HG03575 (cell line): ENCODE measurements around the gene TUBB2B.

Experiments used
- ATAC-seq: cut with Tn5 transposase; IDR thresholded peaks from one replicate; pipeline ENCODE4 v1.9.1; 2021; ENCODE audit not compliant: unreplicated experiment, insufficient number of reproducible peaks, low FRiP score; ENCODE audit errors: extremely low read depth

TUBB2B gene

GRCh38 chr6:3237761-3238662 is 10.6 kb upstream of the TUBB2B start:
- no peak for ATAC-seq

- ATAC-seq: no peak
These were observed 8.6 kb upstream of the TUBB2B start for GRCh38 chr6:3236005-3236404.

GRCh38 chr6:3235486-3235885 is 8.0 kb upstream of the TUBB2B start:
- no peak for ATAC-seq

- ATAC-seq: no peak
These were observed 6.5 kb upstream of the TUBB2B start for GRCh38 chr6:3233904-3234303.

- no peak for ATAC-seq
These were observed 5.9 kb upstream of the TUBB2B start for GRCh38 chr6:3233321-3233720.

- no peak for ATAC-seq
These were observed 4.8 kb upstream of the TUBB2B start for GRCh38 chr6:3232017-3232945.

GRCh38 chr6:3231247-3232016 is 4.0 kb upstream of the TUBB2B start:
- ATAC-seq: no peak

GRCh38 chr6:3230900-3231246 is 3.4 kb upstream of the TUBB2B start:
- ATAC-seq: no peak

- ATAC-seq: no peak
These were observed 2.9 kb upstream of the TUBB2B start for GRCh38 chr6:3230256-3230882.

GRCh38 chr6:3229566-3230178 is 2.2 kb upstream of the TUBB2B start:
- no peak for ATAC-seq

- ATAC-seq: no peak
These were observed 1.5 kb upstream of the TUBB2B start for GRCh38 chr6:3228771-3229565.

GRCh38 chr6:3228046-3228671 is 706 bp upstream of the TUBB2B start:
- ATAC-seq: no peak

- ATAC-seq: no peak
These were observed 731 bp downstream of the TUBB2B start for GRCh38 chr6:3226481-3227362.

- ATAC-seq: no peak
These were observed 1.4 kb downstream of the TUBB2B start for GRCh38 chr6:3226042-3226441.

- no peak for ATAC-seq
These were observed 4.9 kb downstream of the TUBB2B start for GRCh38 chr6:3222506-3223038.

GRCh38 chr6:3221578-3221977 is 5.9 kb downstream of the TUBB2B start:
- ATAC-seq: no peak
